ENCODE data around the gene LSP1. TPM values are rescaled to one million over a fixed set of nuclear protein-coding genes. Genes with fewer than 3 reads are reported as not detected.
A peak's percentile ranks its signal among the peaks of the same experiment; 100 is the strongest.

The LSP1 gene
- total RNA-seq, 2 experiments from 2014 or later: 232 to 303 TPM

DNA sequence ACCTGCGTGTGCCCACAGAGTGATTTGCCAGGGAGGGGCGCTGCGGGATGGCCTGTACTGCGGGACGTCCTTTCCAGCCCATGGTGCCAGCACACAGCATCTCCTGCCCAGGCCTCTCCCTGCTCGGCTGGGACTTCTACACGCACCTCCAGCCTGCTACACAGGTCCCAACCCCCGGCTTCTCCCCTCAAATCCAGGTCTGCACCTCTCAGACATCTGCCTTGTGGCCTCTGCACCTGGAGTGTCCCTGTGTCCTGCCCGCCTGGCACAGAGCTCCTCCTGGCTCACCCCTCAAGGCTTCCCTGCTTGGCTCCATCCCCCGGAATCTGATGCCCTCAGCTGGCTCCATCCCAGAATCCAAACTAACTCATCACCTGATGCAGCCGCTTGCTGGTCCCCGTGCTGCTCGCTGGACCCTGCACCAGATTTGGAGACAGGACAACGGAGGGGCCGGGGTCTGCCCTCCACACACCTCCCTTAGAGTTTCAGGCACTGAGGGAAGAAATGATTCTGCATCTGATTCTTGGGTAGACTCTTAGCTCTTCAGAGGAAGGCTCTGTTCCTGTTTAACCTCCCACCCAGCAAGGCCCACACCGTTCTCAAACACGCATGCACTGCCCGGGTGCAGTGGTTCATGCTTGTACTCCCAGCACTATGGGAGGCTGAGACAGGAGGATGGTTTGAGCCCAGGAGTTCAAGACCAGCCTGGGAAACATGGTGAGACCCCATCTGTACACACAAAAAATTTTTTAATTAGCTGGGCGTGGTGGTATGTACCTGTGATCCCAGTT, 4.0 kb upstream of the LSP1 start:
- H3K27ac ChIP-seq (ENCODE audit: low read depth, low read length, poor library complexity, severe bottlenecking): no peak overlapping the region
- no peaks in the 10 kb centered on the region for H4K20me1 ChIP-seq (ENCODE audit: insufficient read depth, low read length)
- intact Hi-C loops (cut with micrococcal nuclease; ENCODE audit: unreplicated experiment): no loop called here
- no peaks in the 10 kb centered on the region for H3K36me3 ChIP-seq (ENCODE audit: insufficient read depth, low read length)
- no peaks in the 10 kb centered on the region for H3K9me3 ChIP-seq (ENCODE audit: low read length)
- no peak overlapping the region for H2AFZ ChIP-seq (ENCODE audit: low read length)
- ChIA-PET POLR2A (interaction anchor here (0.7 kb wide), 1 partner anchor 34 kb away, joined by 3 read pairs; no protein-coding TSS in a partner anchor), CTCF (ENCODE audit: unreplicated experiment) (no interaction called here)
- no peaks in the 10 kb centered on the region for H3K9me2 ChIP-seq (ENCODE audit: insufficient read depth, low read length)
- H3K4me2 ChIP-seq (ENCODE audit: low read length): no peak overlapping the region
- TF ChIP-seq EZH2phosphoT487 (IDR thresholded peaks at IDR 0.05; ENCODE audit: borderline replicate concordance, low read depth, low read length): no peak
- TF ChIP-seq, protein P1, sequence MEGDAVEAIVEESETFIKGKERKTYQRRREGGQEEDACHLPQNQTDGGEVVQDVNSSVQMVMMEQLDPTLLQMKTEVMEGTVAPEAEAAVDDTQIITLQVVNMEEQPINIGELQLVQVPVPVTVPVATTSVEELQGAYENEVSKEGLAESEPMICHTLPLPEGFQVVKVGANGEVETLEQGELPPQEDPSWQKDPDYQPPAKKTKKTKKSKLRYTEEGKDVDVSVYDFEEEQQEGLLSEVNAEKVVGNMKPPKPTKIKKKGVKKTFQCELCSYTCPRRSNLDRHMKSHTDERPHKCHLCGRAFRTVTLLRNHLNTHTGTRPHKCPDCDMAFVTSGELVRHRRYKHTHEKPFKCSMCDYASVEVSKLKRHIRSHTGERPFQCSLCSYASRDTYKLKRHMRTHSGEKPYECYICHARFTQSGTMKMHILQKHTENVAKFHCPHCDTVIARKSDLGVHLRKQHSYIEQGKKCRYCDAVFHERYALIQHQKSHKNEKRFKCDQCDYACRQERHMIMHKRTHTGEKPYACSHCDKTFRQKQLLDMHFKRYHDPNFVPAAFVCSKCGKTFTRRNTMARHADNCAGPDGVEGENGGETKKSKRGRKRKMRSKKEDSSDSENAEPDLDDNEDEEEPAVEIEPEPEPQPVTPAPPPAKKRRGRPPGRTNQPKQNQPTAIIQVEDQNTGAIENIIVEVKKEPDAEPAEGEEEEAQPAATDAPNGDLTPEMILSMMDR (conservative IDR thresholded peaks at IDR 0.05; ENCODE audit: low read length): no peak
- no peak for DNase-seq (ENCODE audit: low spot score)
- no peak overlapping the region for H3K4me3 ChIP-seq (ENCODE audit: low read depth, low read length, poor library complexity, severe bottlenecking)
- peaks cover 49% of the 10 kb centered on the region for H3K4me1 ChIP-seq (ENCODE audit: insufficient read depth, low read length, poor library complexity, severe bottlenecking)
- peaks cover 9% of the 10 kb centered on the region for H3K79me2 ChIP-seq (ENCODE audit: insufficient read depth, low read depth, low read length)
- BruUV-seq (replicated peaks): no TSS peak

DNA sequence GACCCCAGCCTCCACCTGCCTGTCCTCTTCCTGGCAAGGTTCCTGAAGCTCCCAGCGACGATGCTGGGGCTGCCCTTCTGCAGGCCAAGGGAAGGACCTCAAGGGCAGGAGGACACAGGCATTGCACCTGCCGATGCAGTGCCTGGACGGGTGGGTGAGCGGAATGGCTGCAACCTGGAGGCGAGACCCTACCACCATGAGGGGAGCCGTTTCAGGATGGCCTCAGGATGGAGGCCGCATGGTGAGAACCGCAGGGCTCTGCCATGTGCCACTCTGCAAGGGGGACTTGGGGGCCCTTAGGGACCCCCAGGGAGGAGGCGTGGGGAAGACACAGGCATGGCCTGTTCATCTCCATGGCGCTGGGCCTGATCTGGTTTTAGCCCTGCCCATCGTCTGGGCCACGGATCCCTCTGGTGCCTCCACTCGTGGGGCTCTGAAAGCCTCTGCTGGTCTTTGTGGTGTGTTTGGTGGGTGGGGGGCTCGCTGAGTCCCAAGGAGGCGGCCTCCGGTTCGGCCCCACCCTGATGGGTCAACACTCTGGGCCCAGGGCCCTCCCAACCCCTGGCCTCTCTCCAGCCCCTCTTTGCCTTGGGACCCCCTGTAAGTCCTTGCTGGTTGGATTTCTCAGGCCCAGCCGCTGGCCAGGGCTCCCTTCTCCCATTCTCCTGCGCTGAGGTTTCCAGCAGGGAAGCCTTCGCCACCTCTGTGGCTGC, 1.3 kb upstream of the LSP1 start:
- no peaks in the 10 kb centered on the region; the same call in 1 of the 2 replicates for H3K36me3 ChIP-seq (ENCODE audit: insufficient read depth, low read length)
- ChIA-PET CTCF (ENCODE audit: unreplicated experiment) (interaction anchor here (1.2 kb wide), 1 partner anchor 31 kb away, joined by 5 read pairs; no protein-coding TSS in a partner anchor), POLR2A (interaction anchor here (1.3 kb wide), 1 partner anchor 11 kb away, joined by 3 read pairs; no protein-coding TSS in a partner anchor)
- peaks cover 10% of the 10 kb centered on the region for H4K20me1 ChIP-seq (ENCODE audit: insufficient read depth, low read length)
- H3K4me2 ChIP-seq (ENCODE audit: low read length): peak overlapping the region; percentile 85
- peak overlapping the region; percentile 72; the same call in 1 of the 2 replicates for H2AFZ ChIP-seq (ENCODE audit: low read length)
- intact Hi-C loops (cut with micrococcal nuclease; ENCODE audit: unreplicated experiment): loop anchor here (1.0 to 5.0 kb wide), 3 partner anchors 11 to 536 kb away; no protein-coding TSS in a partner anchor
- no peaks in the 10 kb centered on the region for H3K9me2 ChIP-seq (ENCODE audit: insufficient read depth, low read length)
- peaks cover 29% of the 10 kb centered on the region for H3K79me2 ChIP-seq (ENCODE audit: insufficient read depth, low read depth, low read length)
- BruUV-seq (replicated peaks): no TSS peak
- no peak for DNase-seq (ENCODE audit: low spot score)
- peaks cover 53% of the 10 kb centered on the region for H3K4me1 ChIP-seq (ENCODE audit: insufficient read depth, low read length, poor library complexity, severe bottlenecking)
- H3K9me3 ChIP-seq (ENCODE audit: low read length): no peaks in the 10 kb centered on the region
- peak overlapping the region; percentile 96 for H3K27ac ChIP-seq (ENCODE audit: low read depth, low read length, poor library complexity, severe bottlenecking)
- peak overlapping the region; percentile 93 for H3K4me3 ChIP-seq (ENCODE audit: low read depth, low read length, poor library complexity, severe bottlenecking)
- no peak for TF ChIP-seq EZH2phosphoT487 (IDR thresholded peaks at IDR 0.05; ENCODE audit: borderline replicate concordance, low read depth, low read length)
- TF ChIP-seq, protein P1 (conservative IDR thresholded peaks at IDR 0.05; ENCODE audit: low read length): no peak
